Fibroblast of skin of abdomen (primary cell): Measurements from ENCODE around the gene DGKE. TPM values are rescaled to one million over a fixed set of nuclear protein-coding genes. Genes with fewer than 3 reads are reported as not detected.
A peak's percentile ranks its signal among the peaks of the same experiment; 100 is the strongest.

Source experiments
- DNase-seq: peaks from one replicate; pipeline ENCODE4 v3.0.0-alpha.2; 2013
- polyA plus RNA-seq, 2 experiments: library from polyadenylated mRNA; unstranded; fragments of 120-200 nt; gene quantifications; one replicate each; pipeline ENCODE4 v1.2.1, GENCODE V29; 2013; ENCODE audit not compliant: insufficient read length in 2 of 2

The DGKE gene
- polyA plus RNA-seq (2013, experiment 1 of 2; ENCODE audit: insufficient read length), result 2.4 TPM
- polyA plus RNA-seq (2013, experiment 2 of 2; ENCODE audit: insufficient read length), result 2.2 TPM

- DNase-seq, result peak; percentile 97
Observed at GRCh38 chr17:56833809-56834379, at the start of gene DGKE, which contains the start of gene C17orf67. Gene DGKE (plus strand): TSS chr17:56834151. CDS start chr17:56834796, 645 bp downstream. Gene C17orf67 (minus strand): TSS chr17:56833920. CDS start chr17:56815810, 18,110 bp downstream.

GRCh38 chr17:56785405-56785804 is 48.5 kb upstream of the DGKE start:
- peak; percentile 24 for DNase-seq

GRCh38 chr17:56785997-56786680 is 47.8 kb upstream of the DGKE start:
- DNase-seq, result no peak

GRCh38 chr17:56786989-56787482 is 46.9 kb upstream of the DGKE start:
- peak; percentile 89 for DNase-seq

- DNase-seq, result no peak
Observed at GRCh38 chr17:56792267-56792666, 41.7 kb upstream of the DGKE start.

GRCh38 chr17:56793531-56793930 is 40.4 kb upstream of the DGKE start:
- DNase-seq, result no peak

DNA sequence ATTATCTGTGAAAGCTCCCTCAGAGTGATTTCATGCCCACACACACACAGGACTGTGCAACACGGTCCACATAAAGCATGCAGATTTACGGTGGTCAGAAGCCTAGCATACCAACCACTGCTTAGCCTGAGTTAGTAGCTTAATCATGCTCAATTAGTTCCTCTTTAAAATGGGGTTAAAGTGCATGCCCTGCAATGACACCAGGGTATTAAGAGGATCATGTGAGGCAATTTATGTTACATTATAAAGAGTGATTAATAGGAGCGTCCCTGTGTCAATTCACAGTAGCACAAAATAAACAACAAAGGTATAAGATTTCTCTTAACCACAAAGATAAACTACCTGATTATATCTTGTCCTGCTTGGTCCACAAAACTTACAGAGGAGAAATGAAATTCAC is 40.0 kb upstream of the DGKE start:
- no peak for DNase-seq

DNA sequence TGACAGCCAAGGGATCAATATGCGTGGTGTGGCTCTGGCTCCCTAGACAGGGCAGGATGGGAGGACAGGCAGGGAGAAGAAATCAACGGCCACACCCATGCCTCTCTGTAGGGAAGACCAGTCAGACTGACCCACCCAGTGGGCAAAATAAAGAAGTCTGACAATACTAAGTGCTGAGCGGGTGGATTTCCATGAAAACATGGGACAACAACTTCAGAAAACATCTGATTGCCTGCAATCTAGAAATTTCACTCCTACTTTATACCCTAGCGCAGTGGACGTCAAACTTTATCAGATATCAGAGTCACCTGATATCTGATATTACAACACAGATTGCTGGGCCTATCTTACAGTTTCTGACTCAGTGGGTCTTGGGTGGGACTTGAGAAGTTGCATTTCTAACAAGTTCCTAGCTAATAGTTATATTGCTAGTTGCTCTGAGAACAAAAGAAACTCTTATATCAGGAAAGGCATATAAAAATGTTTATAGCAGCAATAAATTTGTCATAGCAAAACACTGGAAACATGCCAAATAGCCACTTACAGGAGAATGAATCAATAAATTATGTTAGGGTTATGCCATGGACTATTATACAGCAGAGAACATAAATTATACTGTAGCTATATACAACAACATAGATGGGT is 38.6 kb upstream of the DGKE start:
- no peak for DNase-seq

DNA sequence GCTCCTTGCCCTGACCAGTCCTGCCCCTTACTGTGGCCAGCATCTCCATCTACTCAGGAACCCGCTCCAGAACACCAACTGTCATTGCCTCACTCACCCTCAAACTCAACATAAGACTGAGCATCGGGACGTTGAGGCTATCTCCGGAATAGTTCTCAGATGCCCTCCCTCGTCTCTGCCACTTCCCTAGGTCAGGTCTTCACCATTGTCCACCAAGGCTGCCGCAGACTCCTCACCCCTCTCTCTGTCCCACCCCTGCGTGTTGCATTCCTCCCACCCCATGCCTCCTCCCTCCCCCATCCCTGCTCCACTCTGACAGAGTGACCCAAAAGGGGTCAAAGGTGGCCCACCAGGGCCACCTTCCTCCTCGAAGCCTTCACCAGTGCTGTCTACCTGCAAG is 37.4 kb upstream of the DGKE start:
- DNase-seq, result no peak

GRCh38 chr17:56798916-56799315 is 35.0 kb upstream of the DGKE start:
- DNase-seq, result peak; percentile 14

- no peak for DNase-seq
Observed at GRCh38 chr17:56801459-56802178, 32.3 kb upstream of the DGKE start.

- no peak for DNase-seq
Observed at GRCh38 chr17:56803071-56803470, 30.9 kb upstream of the DGKE start.

DNA sequence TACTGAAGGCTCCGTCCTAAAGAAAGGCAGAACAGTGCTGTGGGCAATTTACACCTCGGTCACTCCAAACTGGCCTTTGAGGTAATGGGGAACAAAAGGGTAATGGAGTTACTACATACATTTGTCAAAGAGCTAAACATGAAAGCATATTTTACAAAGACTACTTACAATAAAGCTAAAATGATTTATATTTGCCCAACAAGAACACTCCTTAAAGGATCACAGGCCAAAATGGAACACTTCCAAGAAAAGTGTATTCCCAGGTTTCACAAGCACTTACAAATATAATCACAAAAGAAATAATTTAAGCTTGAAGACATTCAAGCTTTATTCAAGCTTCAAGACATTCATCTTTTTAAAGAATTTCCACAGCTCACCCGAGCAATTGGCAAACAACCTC is 29.5 kb upstream of the DGKE start:
- no peak for DNase-seq

DNA sequence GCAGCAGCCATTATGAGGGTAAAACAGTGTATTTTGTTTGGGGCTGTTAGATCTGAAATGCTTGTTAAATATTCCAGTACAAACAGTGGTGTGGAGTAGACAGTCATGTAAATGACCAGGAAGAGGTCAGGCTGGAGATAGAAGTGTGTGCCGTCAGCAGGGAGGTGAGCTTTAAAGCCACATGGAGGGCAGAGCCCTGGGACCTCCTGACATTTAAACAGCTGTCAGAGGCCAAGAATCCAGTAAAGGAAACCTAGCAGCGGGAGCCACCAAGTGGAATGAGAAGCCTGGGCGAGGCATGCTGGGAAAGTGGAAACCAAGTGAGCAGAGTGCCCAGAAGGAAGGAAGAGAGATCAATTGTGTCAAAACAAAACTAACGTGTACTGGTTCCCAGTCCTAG is 27.0 kb upstream of the DGKE start:
- no peak for DNase-seq

DNA sequence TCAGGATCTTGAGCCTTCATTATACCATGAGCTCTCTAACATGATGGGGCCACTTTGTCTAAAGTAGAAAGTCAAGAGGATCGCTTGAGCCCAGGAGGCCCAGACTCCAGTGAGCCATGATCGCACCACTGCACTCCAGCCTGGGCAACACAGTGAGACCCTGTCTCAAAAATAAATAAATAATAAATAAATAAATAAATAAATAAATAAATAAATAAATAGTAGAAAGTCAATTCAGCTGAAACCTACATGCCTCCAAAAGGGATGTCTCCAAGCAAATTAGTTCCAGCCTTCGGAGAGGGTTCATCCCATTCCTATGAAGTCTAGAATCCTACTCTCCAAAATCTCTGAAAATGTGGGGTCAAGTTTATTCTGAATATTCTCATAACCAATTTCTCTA is 26.2 kb upstream of the DGKE start:
- no peak for DNase-seq

GRCh38 chr17:56808503-56808902 is 25.4 kb upstream of the DGKE start:
- no peak for DNase-seq

GRCh38 chr17:56809106-56809819 is 24.7 kb upstream of the DGKE start:
- no peak for DNase-seq

- no peak for DNase-seq
Observed at GRCh38 chr17:56809820-56810179, 24.2 kb upstream of the DGKE start.

DNA sequence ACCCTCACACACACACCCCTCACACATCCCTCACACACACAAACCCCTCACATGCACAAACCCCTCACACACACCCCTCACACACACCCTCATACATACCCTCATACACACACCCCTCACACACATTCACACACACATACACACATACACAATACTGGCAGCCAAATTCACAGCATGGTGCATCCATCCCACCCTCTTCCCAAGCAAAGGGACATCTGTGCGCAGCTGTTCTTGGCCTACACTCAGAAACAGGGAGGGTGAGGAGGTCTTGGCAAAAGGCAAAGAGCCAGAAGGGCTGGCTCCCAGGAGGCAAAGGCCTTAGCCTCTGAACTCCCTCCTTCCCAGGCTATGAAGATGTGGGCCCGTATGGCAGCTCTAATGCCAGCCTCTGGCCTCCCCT is 23.6 kb upstream of the DGKE start:
- no peak for DNase-seq

- DNase-seq, result no peak
Observed at GRCh38 chr17:56810891-56811775, 22.8 kb upstream of the DGKE start.

- no peak for DNase-seq
Observed at GRCh38 chr17:56812901-56813388, 21.0 kb upstream of the DGKE start.
